HG02973 (cell line): ENCODE results near the gene WDR82.

Experiments used
- ATAC-seq: cut with Tn5 transposase; IDR thresholded peaks from one replicate; pipeline ENCODE4 v1.9.1; 2021; ENCODE audit warnings: moderate library complexity; ENCODE audit not compliant: unreplicated experiment

The WDR82 gene

GRCh38 chr3:52308308-52308707, 29.9 kb upstream of the WDR82 start:
- no peak for ATAC-seq

GRCh38 chr3:52306978-52307377, 28.5 kb upstream of the WDR82 start:
- no peak for ATAC-seq

GRCh38 chr3:52305926-52306325, 27.5 kb upstream of the WDR82 start:
- ATAC-seq, result no peak

GRCh38 chr3:52303811-52304210, 25.4 kb upstream of the WDR82 start:
- ATAC-seq, result no peak

GRCh38 chr3:52302426-52303145, 24.1 kb upstream of the WDR82 start:
- ATAC-seq, result no peak

GRCh38 chr3:52299879-52300611, 21.6 kb upstream of the WDR82 start:
- no peak for ATAC-seq

- ATAC-seq, result no peak
Measured at GRCh38 chr3:52299247-52299878, 20.9 kb upstream of the WDR82 start.

GRCh38 chr3:52298149-52299098, 20.0 kb upstream of the WDR82 start:
- ATAC-seq, result no peak

GRCh38 chr3:52297242-52298148, 19.0 kb upstream of the WDR82 start:
- ATAC-seq, result no peak

GRCh38 chr3:52295671-52296208, 17.3 kb upstream of the WDR82 start:
- ATAC-seq, result no peak

GRCh38 chr3:52294320-52295150, 16.1 kb upstream of the WDR82 start:
- ATAC-seq, result no peak

GRCh38 chr3:52293491-52294319, 15.3 kb upstream of the WDR82 start:
- ATAC-seq, result no peak

GRCh38 chr3:52292247-52293065, 14.0 kb upstream of the WDR82 start:
- ATAC-seq, result no peak

GRCh38 chr3:52291508-52292181, 13.2 kb upstream of the WDR82 start:
- ATAC-seq, result no peak

GRCh38 chr3:52290596-52291507, 12.4 kb upstream of the WDR82 start:
- no peak for ATAC-seq
